ENCODE results near the gene LRP1B. TPM values are rescaled to one million over a fixed set of nuclear protein-coding genes. Genes with fewer than 3 reads are reported as not detected.

LRP1B gene
- total and polyA plus RNA-seq, 2 of the 8 experiments (the other 6 are each of a cell fraction or from before 2014, with no cell fraction given) = 0.03 TPM; not detected in 1

GRCh38 chr2:141791521-141791920 is 339.3 kb downstream of the LRP1B start (continued):
- TF ChIP-seq CHD7 (IDR thresholded peaks at IDR 0.05; ENCODE audit: insufficient replicate concordance, low read length) (no peak), KDM4A (IDR thresholded peaks at IDR 0.05; ENCODE audit: low read depth, low read length, severe bottlenecking) (no peak), SIX5 (IDR thresholded peaks at IDR 0.05; ENCODE audit: low read depth, low read length) (no peak), TAF7 (optimal IDR thresholded peaks at IDR 0.05; ENCODE audit: borderline replicate concordance, low read depth, low read length) (no peak)
- TF ChIP-seq, protein P1, sequence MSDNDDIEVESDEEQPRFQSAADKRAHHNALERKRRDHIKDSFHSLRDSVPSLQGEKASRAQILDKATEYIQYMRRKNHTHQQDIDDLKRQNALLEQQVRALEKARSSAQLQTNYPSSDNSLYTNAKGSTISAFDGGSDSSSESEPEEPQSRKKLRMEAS (IDR thresholded peaks at IDR 0.05) = no peak

Data from H1 (cell line).